SK-N-SH (cell line): Measurements from ENCODE around the gene FSD2. TPM values are rescaled to one million over a fixed set of nuclear protein-coding genes. Genes with fewer than 3 reads are reported as not detected.

Source experiments
- CTCF ChIA-PET: fragments of 300-600, 350-600 bp; formaldehyde crosslinking; extraction: SDS; loops from one replicate; lab custom pipeline; 2021; lab: Yijun Ruan, JAX
- POLR2A ChIA-PET: fragments of 350-600 bp; sonication (Branson Sonifier 250); formaldehyde crosslinking; extraction: SDS; loops from one replicate; lab custom pipeline; 2020; ENCODE audit warnings: antibody characterized with exemption, inconsistent platforms; lab: Yijun Ruan, JAX
- DNase-seq: peaks from one replicate; pipeline ENCODE4 v3.0.0; 2012
- H2AFZ ChIP-seq: fragments of 200-600 bp; sonication (generic); 2 replicates; pipeline ENCODE4 v1.8.1; 2016; ENCODE audit warnings: antibody characterized with exemption, mild to moderate bottlenecking, low read depth
- H3F3A ChIP-seq: fragments of 200-600 bp; sonication (generic); replicated peaks from 2 replicates; pipeline ENCODE3; 2016; ENCODE audit warnings: antibody characterized with exemption, mild to moderate bottlenecking; ENCODE audit not compliant: insufficient read depth
- H3K27ac ChIP-seq, 2 experiments: fragments of 200-500 bp in 1 of 2; fragments of 200-600 bp in 1 of 2; sonication (Bioruptor generic) in 1 of 2; sonication (generic), shearing (Covaris generic) in 1 of 2; 2 replicates each; pipeline versions ENCODE4 v1.5.1 to v1.6.1; 2014 to 2016; ENCODE audit warnings: low read depth in 2 of 2, inconsistent platforms in 1 of 2, low read length in 1 of 2, mild to moderate bottlenecking in 1 of 2, mixed read lengths in 1 of 2
- H3K27me3 ChIP-seq: fragments of 200-600 bp; sonication (generic), shearing (Covaris generic); 2 replicates; pipeline ENCODE4 v1.6.1; 2016; ENCODE audit warnings: mixed run types; ENCODE audit not compliant: insufficient read depth
- H3K36me3 ChIP-seq, 2 experiments: fragments of 200-500 bp in 1 of 2; fragments of 200-600 bp in 1 of 2; sonication (Bioruptor generic) in 1 of 2; sonication (generic) in 1 of 2; replicated peaks in 1 of 2; 2 replicates each; pipeline versions ENCODE3 to v1.5.1; 2014 to 2016; ENCODE audit warnings: low read length in 1 of 2, mild to moderate bottlenecking in 1 of 2; ENCODE audit not compliant: insufficient read depth in 2 of 2, control insufficient read depth in 1 of 2
- H3K4me1 ChIP-seq, 2 experiments: fragments of 200-500 bp in 1 of 2; fragments of 200-600 bp in 1 of 2; sonication (Bioruptor generic) in 1 of 2; sonication (generic), shearing (Covaris generic) in 1 of 2; 2 replicates each; pipeline versions ENCODE4 v1.5.1 to v1.6.1; 2014 to 2016; ENCODE audit warnings: low read depth in 1 of 2, low read length in 1 of 2, mixed run types in 1 of 2; ENCODE audit not compliant: insufficient read depth in 2 of 2, control insufficient read depth in 1 of 2
- H3K4me2 ChIP-seq: fragments of 200-600 bp; sonication (generic), shearing (Covaris generic); 2 replicates; pipeline ENCODE4 v1.6.1; 2017; ENCODE audit warnings: mixed run types
- H3K4me3 ChIP-seq, 2 experiments: fragments of 200-500 bp in 1 of 2; fragments of 200-600 bp in 1 of 2; sonication (Bioruptor generic) in 1 of 2; sonication (generic), shearing (Covaris generic) in 1 of 2; 2 replicates each; pipeline versions ENCODE4 v1.5.1 to v1.8.1; 2014 to 2016; ENCODE audit warnings: low read depth in 2 of 2, inconsistent platforms in 1 of 2, low read length in 1 of 2, mild to moderate bottlenecking in 1 of 2, mixed read lengths in 1 of 2, moderate library complexity in 1 of 2
- H3K79me2 ChIP-seq: fragments of 200-600 bp; sonication (generic); 2 replicates; pipeline ENCODE4 v1.8.1; 2017; ENCODE audit warnings: mild to moderate bottlenecking; ENCODE audit not compliant: insufficient read depth
- H3K9ac ChIP-seq: fragments of 200-600 bp; sonication (generic); 2 replicates; pipeline ENCODE4 v1.6.1; 2017; ENCODE audit warnings: mixed run types
- H3K9me2 ChIP-seq: fragments of 200-600 bp; sonication (generic); 2 replicates; pipeline ENCODE4 v1.6.1; 2017; ENCODE audit warnings: mixed run types
- H3K9me3 ChIP-seq: fragments of 200-600 bp; sonication (generic); 2 replicates; pipeline ENCODE4 v1.6.1; 2017; ENCODE audit warnings: mixed run types, mild to moderate bottlenecking, moderate library complexity
- H4K20me1 ChIP-seq: fragments of 200-600 bp; sonication (generic); 2 replicates; pipeline ENCODE4 v1.6.1; 2017; ENCODE audit warnings: mild to moderate bottlenecking, mixed run types; ENCODE audit not compliant: insufficient read depth
- EP300 ChIP-seq, 2 experiments: IDR thresholded peaks; 2 replicates each; pipeline versions ENCODE4 v1.4.0 to v1.6.1; 2012; ENCODE audit warnings: borderline replicate concordance in 1 of 2, low read depth in 1 of 2, low read length in 1 of 2
- EZH2phosphoT487 ChIP-seq: fragments of 200-600 bp; sonication (generic); IDR thresholded peaks from 2 replicates; pipeline ENCODE4 v1.6.1; 2017; ENCODE audit warnings: low read depth, mixed run types, mild to moderate bottlenecking, antibody characterized with exemption, moderate library complexity, borderline replicate concordance
- FOSL2 ChIP-seq: IDR thresholded peaks from 2 replicates; pipeline ENCODE4 v1.4.0; 2012; ENCODE audit warnings: low read depth, mild to moderate bottlenecking, moderate library complexity, borderline replicate concordance
- FOXJ3 ChIP-seq: sonication (generic); formaldehyde crosslinking; IDR thresholded peaks from 2 replicates; pipeline ENCODE4 v1.5.1; 2020; ENCODE audit warnings: mild to moderate bottlenecking, missing genetic modification reagents
- IRF3 ChIP-seq: fragments of 150-350 bp; IDR thresholded peaks from 2 replicates; pipeline ENCODE4 v1.6.1; 2016; ENCODE audit warnings: mild to moderate bottlenecking, low read depth, low read length
- JUND ChIP-seq: IDR thresholded peaks from 2 replicates; pipeline ENCODE4 v1.4.0; 2012
- POLR2AphosphoS5 ChIP-seq: IDR thresholded peaks from 2 replicates; pipeline ENCODE4 v1.6.1; 2012; ENCODE audit warnings: low read depth, low read length
- RAD21 ChIP-seq: IDR thresholded peaks from 2 replicates; pipeline ENCODE4 v1.6.1; 2012; ENCODE audit warnings: mild to moderate bottlenecking, low read length
- RCOR1 ChIP-seq: fragments of 150-350 bp; IDR thresholded peaks from 2 replicates; pipeline ENCODE4 v1.6.1; 2017; ENCODE audit warnings: antibody characterized with exemption, low read length
- RFX5 ChIP-seq: IDR thresholded peaks from 2 replicates; pipeline ENCODE4 v1.6.1; 2012; ENCODE audit warnings: mild to moderate bottlenecking, improper control_type of control experiment, low read length
- SIN3A ChIP-seq: IDR thresholded peaks from 2 replicates; pipeline ENCODE4 v1.6.1; 2012; ENCODE audit warnings: low read depth, mild to moderate bottlenecking, low read length, moderate library complexity, borderline replicate concordance
- SMC3 ChIP-seq: IDR thresholded peaks from 2 replicates; pipeline ENCODE4 v1.6.1; 2012; ENCODE audit warnings: low read depth, low read length, improper control_type of control experiment
- TAF1 ChIP-seq: IDR thresholded peaks from 2 replicates; pipeline ENCODE4 v1.6.1; 2012; ENCODE audit warnings: low read depth, mild to moderate bottlenecking, low read length, moderate library complexity, borderline replicate concordance
- TCF12 ChIP-seq: IDR thresholded peaks from 2 replicates; pipeline ENCODE4 v1.4.0; 2012
- YY1 ChIP-seq: IDR thresholded peaks from 2 replicates; pipeline ENCODE4 v1.4.0; 2012; ENCODE audit warnings: low read depth, mild to moderate bottlenecking
- WGBS: methylation state at CpG from one replicate; pipeline ENCODE4 v1.1.6; 2017; ENCODE audit warnings: low lambda C conversion rate; 5-methylcytosine and 5-hydroxymethylcytosine counted together
- polyA plus RNA-seq, 3 experiments: library from polyadenylated mRNA; depleted of rRNA; stranded (reverse); fragments of >200 nt; gene quantifications; 2 replicates each; pipeline ENCODE4 v1.2.3, GENCODE V29; 2012
- TF ChIP-seq, protein P1 (sequence below): IDR thresholded peaks from 2 replicates; pipeline ENCODE4 v1.4.0; 2012; ENCODE audit warnings: low read depth, borderline replicate concordance
- TF ChIP-seq, protein P2 (sequence below): IDR thresholded peaks from 2 replicates; pipeline ENCODE4 v1.6.1; 2012; ENCODE audit warnings: mild to moderate bottlenecking, low read depth, low read length, moderate library complexity

The FSD2 gene
- polyA plus RNA-seq, 1 of the 3 experiments (the other 2 are of a cell fraction): not detected

- H3K36me3 ChIP-seq: no peaks in the 10 kb centered on the region
- H3K4me3 ChIP-seq: no peak overlapping the region
- H3K9me3 ChIP-seq: no peaks in the 10 kb centered on the region
- ChIA-PET CTCF (interaction anchor here (1.0 to 1.2 kb wide), 4 partner anchors 34 to 286 kb away, joined by 3 to 4 read pairs (median 4); partner anchors contain the start of gene RPS17), POLR2A (interaction anchor here (0.9 kb wide), 1 partner anchor 36 kb away, joined by 3 read pairs; no protein-coding TSS in a partner anchor)
- TF ChIP-seq, protein P1, sequence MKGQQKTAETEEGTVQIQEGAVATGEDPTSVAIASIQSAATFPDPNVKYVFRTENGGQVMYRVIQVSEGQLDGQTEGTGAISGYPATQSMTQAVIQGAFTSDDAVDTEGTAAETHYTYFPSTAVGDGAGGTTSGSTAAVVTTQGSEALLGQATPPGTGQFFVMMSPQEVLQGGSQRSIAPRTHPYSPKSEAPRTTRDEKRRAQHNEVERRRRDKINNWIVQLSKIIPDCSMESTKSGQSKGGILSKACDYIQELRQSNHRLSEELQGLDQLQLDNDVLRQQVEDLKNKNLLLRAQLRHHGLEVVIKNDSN: no peak
- no peak for TF ChIP-seq POLR2AphosphoS5
- H3K27ac ChIP-seq: no peak overlapping the region
- H3K27me3 ChIP-seq: no peaks in the 10 kb centered on the region
- H4K20me1 ChIP-seq: no peaks in the 10 kb centered on the region
- H3K4me1 ChIP-seq: peaks cover 0 to 8% of the 10 kb centered on the region in 2 experiments; a peak in 1 of 4 replicates
- DNase-seq: no peak
- H3K4me2 ChIP-seq: no peak overlapping the region
- H3K9me2 ChIP-seq: no peaks in the 10 kb centered on the region
- WGBS: 80% methylated on average over 1 of the region's 3 CpGs
- H2AFZ ChIP-seq: no peak overlapping the region
- H3K9ac ChIP-seq: no peak overlapping the region
- no peaks in the 10 kb centered on the region for H3F3A ChIP-seq
- no peaks in the 10 kb centered on the region for H3K79me2 ChIP-seq
Measured at GRCh38 chr15:82714016-82714415, 91.9 kb downstream of the FSD2 start.

DNA sequence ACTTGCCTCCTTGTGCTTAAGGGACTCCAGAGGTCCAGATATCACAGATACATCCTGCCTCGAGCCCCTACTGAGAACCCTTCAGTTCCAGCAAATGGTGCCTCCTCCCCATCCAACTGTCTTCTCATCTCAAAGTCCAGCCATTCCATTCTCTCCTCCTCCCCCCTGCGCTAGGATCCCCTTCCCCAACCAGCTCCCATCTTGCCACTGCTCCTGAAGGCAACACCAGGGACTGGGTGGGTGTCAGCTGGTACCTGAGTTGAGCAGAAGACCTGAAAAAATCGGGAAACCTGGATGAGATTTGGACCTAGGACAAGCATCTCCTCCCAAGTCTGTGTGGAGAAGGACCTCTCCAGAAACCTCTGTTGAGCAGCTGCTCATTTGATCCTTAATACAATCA is 93.8 kb downstream of the FSD2 start:
- no peak for TF ChIP-seq EZH2phosphoT487
- TF ChIP-seq JUND: no peak
- no peak for TF ChIP-seq RCOR1
- TF ChIP-seq YY1: no peak
- TF ChIP-seq TCF12: no peak
- TF ChIP-seq EP300 (IDR thresholded peaks at IDR 0.05; ENCODE audit: borderline replicate concordance in 1 of 2, low read depth in 1 of 2, low read length in 1 of 2): no peak
- TF ChIP-seq RAD21: no peak
- TF ChIP-seq, protein P2, sequence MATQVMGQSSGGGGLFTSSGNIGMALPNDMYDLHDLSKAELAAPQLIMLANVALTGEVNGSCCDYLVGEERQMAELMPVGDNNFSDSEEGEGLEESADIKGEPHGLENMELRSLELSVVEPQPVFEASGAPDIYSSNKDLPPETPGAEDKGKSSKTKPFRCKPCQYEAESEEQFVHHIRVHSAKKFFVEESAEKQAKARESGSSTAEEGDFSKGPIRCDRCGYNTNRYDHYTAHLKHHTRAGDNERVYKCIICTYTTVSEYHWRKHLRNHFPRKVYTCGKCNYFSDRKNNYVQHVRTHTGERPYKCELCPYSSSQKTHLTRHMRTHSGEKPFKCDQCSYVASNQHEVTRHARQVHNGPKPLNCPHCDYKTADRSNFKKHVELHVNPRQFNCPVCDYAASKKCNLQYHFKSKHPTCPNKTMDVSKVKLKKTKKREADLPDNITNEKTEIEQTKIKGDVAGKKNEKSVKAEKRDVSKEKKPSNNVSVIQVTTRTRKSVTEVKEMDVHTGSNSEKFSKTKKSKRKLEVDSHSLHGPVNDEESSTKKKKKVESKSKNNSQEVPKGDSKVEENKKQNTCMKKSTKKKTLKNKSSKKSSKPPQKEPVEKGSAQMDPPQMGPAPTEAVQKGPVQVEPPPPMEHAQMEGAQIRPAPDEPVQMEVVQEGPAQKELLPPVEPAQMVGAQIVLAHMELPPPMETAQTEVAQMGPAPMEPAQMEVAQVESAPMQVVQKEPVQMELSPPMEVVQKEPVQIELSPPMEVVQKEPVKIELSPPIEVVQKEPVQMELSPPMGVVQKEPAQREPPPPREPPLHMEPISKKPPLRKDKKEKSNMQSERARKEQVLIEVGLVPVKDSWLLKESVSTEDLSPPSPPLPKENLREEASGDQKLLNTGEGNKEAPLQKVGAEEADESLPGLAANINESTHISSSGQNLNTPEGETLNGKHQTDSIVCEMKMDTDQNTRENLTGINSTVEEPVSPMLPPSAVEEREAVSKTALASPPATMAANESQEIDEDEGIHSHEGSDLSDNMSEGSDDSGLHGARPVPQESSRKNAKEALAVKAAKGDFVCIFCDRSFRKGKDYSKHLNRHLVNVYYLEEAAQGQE: no peak
- TF ChIP-seq TAF1: no peak
- TF ChIP-seq RFX5: no peak
- no peak for TF ChIP-seq FOSL2
- TF ChIP-seq SMC3: no peak
- TF ChIP-seq IRF3: no peak
- no peak for TF ChIP-seq FOXJ3 (CRISPR knock-in tag)
- TF ChIP-seq SIN3A: no peak
- TF ChIP-seq, protein P1: no peak
- 14% methylated on average over 2 of the region's 3 CpGs for WGBS
- Histone ChIP-seq H4K20me1 (no peaks in the 10 kb centered on the region), H3K27me3 (no peaks in the 10 kb centered on the region), H3K4me1 (peaks cover 0 to 19% of the 10 kb centered on the region in 2 experiments; a peak in 1 of 4 replicates), H3K4me3 (no peak overlapping the region), H2AFZ (no peak overlapping the region), H3K79me2 (no peaks in the 10 kb centered on the region), H3K9me2 (no peaks in the 10 kb centered on the region), H3F3A (no peaks in the 10 kb centered on the region), H3K27ac (no peak overlapping the region), H3K9ac (no peak overlapping the region), H3K36me3 (no peaks in the 10 kb centered on the region), H3K4me2 (no peak overlapping the region), H3K9me3 (no peaks in the 10 kb centered on the region)
- CTCF ChIA-PET: interaction anchor here (1.0 kb wide), 1 partner anchor 172 kb away, joined by 3 read pairs; the partner anchor contains the start of gene RPS17
- no peak for DNase-seq
- POLR2A ChIA-PET: interaction anchor here (1.3 kb wide), 1 partner anchor 39 kb away, joined by 3 read pairs; no protein-coding TSS in a partner anchor
